Hepatocyte (in vitro differentiated cells): ENCODE data around the gene PRPSAP1. TPM values are rescaled to one million over a fixed set of nuclear protein-coding genes. Genes with fewer than 3 reads are reported as not detected.

Experiments
- DNase-seq: peaks from one replicate; pipeline ENCODE4 v3.0.0-alpha.2; 2016; ENCODE audit warnings: low spot score
- H2AFZ ChIP-seq: fragments of 200-600 bp; sonication (generic); 2 replicates; pipeline ENCODE4 v1.6.0; 2016; ENCODE audit warnings: antibody characterized with exemption, mild to moderate bottlenecking
- H3K27ac ChIP-seq: fragments of 200-600 bp; sonication (generic); 2 replicates; pipeline ENCODE4 v1.5.1; 2016; ENCODE audit warnings: mild to moderate bottlenecking
- H3K27me3 ChIP-seq: fragments of 200-600 bp; sonication (generic); 2 replicates; pipeline ENCODE4 v1.6.1; 2016
- H3K36me3 ChIP-seq: fragments of 200-600 bp; sonication (generic); replicated peaks from 2 replicates; pipeline ENCODE4 v1.5.1; 2016; ENCODE audit warnings: low read depth; ENCODE audit not compliant: insufficient read depth
- H3K4me1 ChIP-seq: fragments of 200-600 bp; sonication (generic); 2 replicates; pipeline ENCODE4 v1.5.1; 2016; ENCODE audit warnings: mild to moderate bottlenecking, moderate library complexity; ENCODE audit not compliant: insufficient read depth
- H3K4me2 ChIP-seq: fragments of 200-600 bp; sonication (generic); 2 replicates; pipeline ENCODE4 v1.6.0; 2016
- H3K4me3 ChIP-seq: fragments of 200-600 bp; sonication (generic); 2 replicates; pipeline ENCODE4 v1.5.1; 2016; ENCODE audit warnings: mild to moderate bottlenecking
- H3K79me2 ChIP-seq: fragments of 200-600 bp; sonication (generic); 2 replicates; pipeline ENCODE4 v1.6.0; 2017; ENCODE audit warnings: mild to moderate bottlenecking
- H3K9me2 ChIP-seq: fragments of 200-600 bp; sonication (generic); replicated peaks from 2 replicates; pipeline ENCODE4 v1.6.0; 2017; ENCODE audit warnings: mild to moderate bottlenecking; ENCODE audit not compliant: insufficient read depth
- H3K9me3 ChIP-seq: fragments of 200-600 bp; sonication (generic); 2 replicates; pipeline ENCODE4 v1.5.1; 2016; ENCODE audit warnings: low read depth, mild to moderate bottlenecking
- H4K20me1 ChIP-seq: fragments of 200-600 bp; sonication (generic); 2 replicates; pipeline ENCODE4 v1.6.0; 2016; ENCODE audit warnings: mild to moderate bottlenecking; ENCODE audit not compliant: insufficient read depth, poor library complexity, severe bottlenecking
- CTCF ChIP-seq: fragments of 200-600 bp; sonication (generic); IDR thresholded peaks from 2 replicates; pipeline ENCODE4 v1.5.1; 2016; ENCODE audit warnings: antibody characterized with exemption, mild to moderate bottlenecking; ENCODE audit not compliant: poor library complexity
- EZH2 ChIP-seq: fragments of 200-600 bp; sonication (generic); IDR thresholded peaks from 2 replicates; pipeline ENCODE4 v1.6.1; 2016; ENCODE audit warnings: antibody characterized with exemption, mild to moderate bottlenecking, borderline replicate concordance
- EZH2phosphoT487 ChIP-seq: fragments of 200-600 bp; sonication (generic); IDR thresholded peaks from one replicate; pipeline ENCODE4 v1.6.1; 2018; ENCODE audit warnings: antibody characterized with exemption, mild to moderate bottlenecking, low read depth, moderate library complexity; ENCODE audit not compliant: unreplicated experiment, severe bottlenecking
- WGBS: methylation state at CpG from one replicate; pipeline ENCODE4 v1.1.6; 2016; ENCODE audit warnings: low lambda C conversion rate; ENCODE audit errors: missing lambda C conversion rate; 5-methylcytosine and 5-hydroxymethylcytosine counted together
- polyA plus RNA-seq: library from polyadenylated mRNA; unstranded; fragments of >200 nt; fragmentation: Nextera tagmentation; extraction: Ambion mirVana; gene quantifications from 2 replicates; pipeline ENCODE4 v1.2.1, GENCODE V29; 2016
- total RNA-seq: library from RNA; depleted of rRNA; stranded (reverse); fragments of >200 nt; gene quantifications from 2 replicates; pipeline ENCODE4 v1.2.3, GENCODE V29; 2014

The PRPSAP1 gene
- total and polyA plus RNA-seq, 2 experiments from 2014 or later: 61.8 to 62.3 TPM

GRCh38 chr17:76382803-76383545 is 29.3 kb upstream of the PRPSAP1 start:
- Histone ChIP-seq H3K4me3 (peak overlapping the region; percentile 66), H3K79me2 (no peaks in the 10 kb centered on the region), H3K4me2 (peak overlapping the region; percentile 100), H3K27me3 (peaks cover 15% of the 10 kb centered on the region), H4K20me1 (no peaks in the 10 kb centered on the region), H3K4me1 (peaks cover 35% of the 10 kb centered on the region), H3K9me2 (no peaks in the 10 kb centered on the region), H3K27ac (no peak overlapping the region), H3K9me3 (no peaks in the 10 kb centered on the region), H2AFZ (peak overlapping the region; percentile 80), H3K36me3 (no peaks in the 10 kb centered on the region)
- peak; percentile 74 for DNase-seq
- WGBS: 1% methylated on average over 57 of the region's 80 CpGs
- no peak for TF ChIP-seq EZH2
- TF ChIP-seq EZH2phosphoT487: no peak
- no peak for TF ChIP-seq CTCF

GRCh38 chr17:76382351-76382802 is 28.7 kb upstream of the PRPSAP1 start:
- H2AFZ ChIP-seq: peak overlapping the region; percentile 80
- H3K9me2 ChIP-seq: no peaks in the 10 kb centered on the region
- no peak for TF ChIP-seq EZH2phosphoT487
- TF ChIP-seq CTCF: no peak
- TF ChIP-seq EZH2: no peak
- H3K27me3 ChIP-seq: peaks cover 15% of the 10 kb centered on the region
- H3K4me3 ChIP-seq: no peak overlapping the region
- H3K4me2 ChIP-seq: peak overlapping the region; percentile 100
- no peak overlapping the region for H3K27ac ChIP-seq
- H3K36me3 ChIP-seq: no peaks in the 10 kb centered on the region
- no peaks in the 10 kb centered on the region for H4K20me1 ChIP-seq
- peak; percentile 64 for DNase-seq
- no peaks in the 10 kb centered on the region for H3K79me2 ChIP-seq
- no peaks in the 10 kb centered on the region for H3K9me3 ChIP-seq
- 8% methylated on average over 9 of the region's 21 CpGs for WGBS
- peaks cover 35% of the 10 kb centered on the region for H3K4me1 ChIP-seq

GRCh38 chr17:76381633-76382350 is 28.1 kb upstream of the PRPSAP1 start:
- DNase-seq: no peak
- peaks cover 35% of the 10 kb centered on the region for H3K4me1 ChIP-seq
- H3K9me3 ChIP-seq: no peaks in the 10 kb centered on the region
- no peak overlapping the region for H3K27ac ChIP-seq
- no peaks in the 10 kb centered on the region for H4K20me1 ChIP-seq
- no peak overlapping the region for H2AFZ ChIP-seq
- TF ChIP-seq EZH2phosphoT487 (no peak), EZH2 (no peak), CTCF (no peak)
- H3K36me3 ChIP-seq: no peaks in the 10 kb centered on the region
- H3K27me3 ChIP-seq: peaks cover 15% of the 10 kb centered on the region
- no peaks in the 10 kb centered on the region for H3K9me2 ChIP-seq
- peak overlapping the region; percentile 100 for H3K4me2 ChIP-seq
- WGBS: 71% methylated on average over 19 of the region's 19 CpGs
- H3K79me2 ChIP-seq: no peaks in the 10 kb centered on the region
- no peak overlapping the region for H3K4me3 ChIP-seq
